Measurements from ENCODE around the gene SFXN3.

DNA sequence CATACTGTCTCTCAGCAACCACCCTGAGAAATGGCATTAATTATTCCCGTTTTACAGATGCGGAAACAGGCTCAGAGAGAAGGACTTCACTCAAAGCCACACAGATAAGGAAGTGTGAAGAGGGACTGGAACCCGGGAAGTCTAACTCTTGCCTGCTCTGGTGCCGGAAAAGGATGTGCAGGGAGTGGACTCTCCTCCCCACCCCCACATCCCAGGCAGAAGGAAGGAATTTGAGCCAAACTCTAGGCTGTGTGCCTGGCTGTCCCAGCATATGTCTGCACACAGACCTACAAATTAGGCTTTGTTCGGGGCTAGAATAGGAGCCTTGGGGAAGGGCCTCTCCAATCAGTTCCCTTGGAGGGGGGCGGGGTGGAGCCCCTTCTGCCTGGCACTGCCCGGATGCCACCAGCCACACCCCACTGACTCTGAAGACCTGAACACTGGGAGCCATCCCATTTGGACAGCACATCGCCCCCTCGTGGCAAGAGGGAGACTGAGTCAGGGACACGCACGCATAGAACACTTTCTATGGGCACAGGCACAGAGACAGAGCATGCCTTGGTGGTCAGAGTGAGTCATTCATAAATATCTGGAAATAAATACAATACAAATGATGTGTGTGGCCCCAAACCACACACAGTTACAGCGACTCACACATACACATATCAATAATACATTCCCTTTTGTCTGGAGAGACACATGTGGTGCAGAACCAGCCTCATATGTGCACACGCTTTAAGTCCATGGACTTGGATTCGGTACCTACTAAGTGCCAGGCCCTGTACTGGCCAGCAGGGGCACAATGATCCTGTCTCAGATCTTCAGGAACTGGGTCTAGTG, 18.3 kb upstream of the SFXN3 start:
- TF ChIP-seq, protein P1, sequence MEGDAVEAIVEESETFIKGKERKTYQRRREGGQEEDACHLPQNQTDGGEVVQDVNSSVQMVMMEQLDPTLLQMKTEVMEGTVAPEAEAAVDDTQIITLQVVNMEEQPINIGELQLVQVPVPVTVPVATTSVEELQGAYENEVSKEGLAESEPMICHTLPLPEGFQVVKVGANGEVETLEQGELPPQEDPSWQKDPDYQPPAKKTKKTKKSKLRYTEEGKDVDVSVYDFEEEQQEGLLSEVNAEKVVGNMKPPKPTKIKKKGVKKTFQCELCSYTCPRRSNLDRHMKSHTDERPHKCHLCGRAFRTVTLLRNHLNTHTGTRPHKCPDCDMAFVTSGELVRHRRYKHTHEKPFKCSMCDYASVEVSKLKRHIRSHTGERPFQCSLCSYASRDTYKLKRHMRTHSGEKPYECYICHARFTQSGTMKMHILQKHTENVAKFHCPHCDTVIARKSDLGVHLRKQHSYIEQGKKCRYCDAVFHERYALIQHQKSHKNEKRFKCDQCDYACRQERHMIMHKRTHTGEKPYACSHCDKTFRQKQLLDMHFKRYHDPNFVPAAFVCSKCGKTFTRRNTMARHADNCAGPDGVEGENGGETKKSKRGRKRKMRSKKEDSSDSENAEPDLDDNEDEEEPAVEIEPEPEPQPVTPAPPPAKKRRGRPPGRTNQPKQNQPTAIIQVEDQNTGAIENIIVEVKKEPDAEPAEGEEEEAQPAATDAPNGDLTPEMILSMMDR (IDR thresholded peaks at IDR 0.05) = peak; percentile 73 to 92 (median 88)
- no peak for TF ChIP-seq POLR2A (IDR thresholded peaks at IDR 0.05)

Data from esophagus squamous epithelium (tissue), 4 donors.